NB4 (cell line): Measurements from ENCODE around the gene PNPLA4.

ENCODE experiments used
- POLR2A ChIP-seq: IDR thresholded peaks from 2 replicates; pipeline ENCODE4 v1.6.1; 2011; ENCODE audit warnings: mild to moderate bottlenecking; ENCODE audit not compliant: insufficient read length; ENCODE audit errors: extremely low read depth
- TF ChIP-seq, protein P1 (sequence below): IDR thresholded peaks from one replicate; pipeline ENCODE4 v1.5.1; 2012; ENCODE audit warnings: low read depth, low read length

DNA sequence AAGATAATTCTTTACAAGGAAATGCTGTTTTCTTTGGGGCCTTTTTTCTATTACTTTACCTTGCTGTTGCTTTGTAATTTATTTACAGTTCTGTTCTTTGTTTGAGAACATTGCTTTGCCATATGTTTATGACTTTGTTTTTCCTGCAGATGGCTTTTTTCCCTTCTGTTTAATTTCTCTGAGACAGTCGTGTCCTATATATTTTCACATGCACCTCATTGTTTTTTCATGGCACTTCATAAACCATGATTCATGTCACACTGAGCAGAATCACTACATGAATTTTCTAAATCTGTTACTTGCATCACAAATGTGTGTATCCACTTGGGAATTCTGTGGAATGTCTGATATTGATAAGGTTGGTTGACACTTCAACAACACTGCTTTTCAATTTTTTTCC, 33.0 kb upstream of the PNPLA4 start:
- TF ChIP-seq, protein P1, sequence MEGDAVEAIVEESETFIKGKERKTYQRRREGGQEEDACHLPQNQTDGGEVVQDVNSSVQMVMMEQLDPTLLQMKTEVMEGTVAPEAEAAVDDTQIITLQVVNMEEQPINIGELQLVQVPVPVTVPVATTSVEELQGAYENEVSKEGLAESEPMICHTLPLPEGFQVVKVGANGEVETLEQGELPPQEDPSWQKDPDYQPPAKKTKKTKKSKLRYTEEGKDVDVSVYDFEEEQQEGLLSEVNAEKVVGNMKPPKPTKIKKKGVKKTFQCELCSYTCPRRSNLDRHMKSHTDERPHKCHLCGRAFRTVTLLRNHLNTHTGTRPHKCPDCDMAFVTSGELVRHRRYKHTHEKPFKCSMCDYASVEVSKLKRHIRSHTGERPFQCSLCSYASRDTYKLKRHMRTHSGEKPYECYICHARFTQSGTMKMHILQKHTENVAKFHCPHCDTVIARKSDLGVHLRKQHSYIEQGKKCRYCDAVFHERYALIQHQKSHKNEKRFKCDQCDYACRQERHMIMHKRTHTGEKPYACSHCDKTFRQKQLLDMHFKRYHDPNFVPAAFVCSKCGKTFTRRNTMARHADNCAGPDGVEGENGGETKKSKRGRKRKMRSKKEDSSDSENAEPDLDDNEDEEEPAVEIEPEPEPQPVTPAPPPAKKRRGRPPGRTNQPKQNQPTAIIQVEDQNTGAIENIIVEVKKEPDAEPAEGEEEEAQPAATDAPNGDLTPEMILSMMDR = no peak
- no peak for TF ChIP-seq POLR2A
